Adipocyte (in vitro differentiated cells): ENCODE data around the gene DGUOK.
"Not testable (repeated sequence)": the region's sequence is repeated elsewhere in the genome, so short reads cannot be mapped to it uniquely, and the experiment has no call there.

ENCODE experiments used
- DNase-seq: peaks from one replicate; pipeline ENCODE4 v3.0.0-alpha.2; 2015; ENCODE audit warnings: low read depth
- H3K27me3 ChIP-seq: replicated peaks from 2 replicates; pipeline ENCODE4 v1.7.0; 2013; ENCODE audit warnings: mild to moderate bottlenecking, low read length, moderate library complexity; ENCODE audit not compliant: control insufficient read depth, insufficient read depth
- H3K36me3 ChIP-seq: 2 replicates; pipeline ENCODE4 v1.7.0; 2013; ENCODE audit warnings: low read length, mild to moderate bottlenecking, moderate library complexity; ENCODE audit not compliant: control insufficient read depth, insufficient read depth, severe bottlenecking
- H3K4me1 ChIP-seq: 2 replicates; pipeline ENCODE4 v1.7.0; 2013; ENCODE audit warnings: mild to moderate bottlenecking, low read length, moderate library complexity; ENCODE audit not compliant: control insufficient read depth, insufficient read depth
- H3K4me3 ChIP-seq: 2 replicates; pipeline ENCODE4 v1.7.0; 2013; ENCODE audit warnings: mild to moderate bottlenecking, low read length, moderate library complexity
- H3K9ac ChIP-seq: 2 replicates; pipeline ENCODE4 v1.7.0; 2013; ENCODE audit warnings: mild to moderate bottlenecking, low read length, moderate library complexity
- H3K9me3 ChIP-seq: 2 replicates; pipeline ENCODE4 v1.7.0; 2013; ENCODE audit warnings: mild to moderate bottlenecking, low read length, moderate library complexity; ENCODE audit not compliant: control insufficient read depth

Gene DGUOK

DNA sequence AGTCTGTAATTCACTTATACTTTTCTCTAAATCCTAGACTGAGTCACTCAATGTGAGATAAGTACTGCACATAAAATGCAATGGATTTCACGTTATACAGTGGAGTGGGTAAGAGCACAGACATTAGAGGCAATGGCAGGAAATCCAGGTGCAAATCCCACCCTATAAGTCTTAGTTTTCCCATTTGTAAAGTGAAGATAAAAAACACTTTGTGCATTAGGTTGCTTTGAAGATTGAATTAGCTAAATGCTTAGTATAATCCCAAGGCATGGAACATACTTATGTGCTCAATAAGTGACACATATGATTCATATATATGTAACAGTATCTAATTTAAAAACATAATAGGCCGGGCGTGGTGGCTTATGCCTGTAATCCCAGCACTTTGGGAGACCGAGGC lies 23.4 kb upstream of the DGUOK start:
- Histone ChIP-seq H3K36me3 (no peaks in the 10 kb centered on the region), H3K9ac (no peak overlapping the region), H3K4me3 (no peak overlapping the region), H3K4me1 (peaks cover 5% of the 10 kb centered on the region), H3K9me3 (no peaks in the 10 kb centered on the region), H3K27me3 (peaks cover 42% of the 10 kb centered on the region)
- DNase-seq: no peak

- not testable (repeated sequence) for H3K4me1 ChIP-seq, H3K36me3 ChIP-seq, H3K9ac ChIP-seq, H3K4me3 ChIP-seq, H3K9me3 ChIP-seq, DNase-seq
- H3K27me3 ChIP-seq: peaks cover 45% of the 10 kb centered on the region
Observed at GRCh38 chr2:73903949-73904613, 22.6 kb upstream of the DGUOK start.

GRCh38 chr2:73904952-73905351 lies 21.7 kb upstream of the DGUOK start:
- Histone ChIP-seq H3K27me3 (peaks cover 41% of the 10 kb centered on the region), H3K4me1 (peaks cover 5% of the 10 kb centered on the region), H3K9ac (no peak overlapping the region), H3K4me3 (no peak overlapping the region), H3K36me3 (no peaks in the 10 kb centered on the region), H3K9me3 (no peaks in the 10 kb centered on the region)
- no peak for DNase-seq

GRCh38 chr2:73906847-73907505 lies 19.7 kb upstream of the DGUOK start:
- no peak for DNase-seq
- peaks cover 5% of the 10 kb centered on the region for H3K4me1 ChIP-seq
- peaks cover 22% of the 10 kb centered on the region for H3K27me3 ChIP-seq
- no peaks in the 10 kb centered on the region for H3K9me3 ChIP-seq
- no peak overlapping the region for H3K9ac ChIP-seq
- no peak overlapping the region for H3K4me3 ChIP-seq
- no peaks in the 10 kb centered on the region for H3K36me3 ChIP-seq

- Histone ChIP-seq H3K27me3 (peaks cover 12% of the 10 kb centered on the region), H3K36me3 (no peaks in the 10 kb centered on the region)
- DNase-seq: peak; percentile 37
Observed at GRCh38 chr2:73907840-73908452, 18.7 kb upstream of the DGUOK start.

GRCh38 chr2:73908689-73909652 lies 17.7 kb upstream of the DGUOK start:
- Histone ChIP-seq H3K36me3 (no peaks in the 10 kb centered on the region), H3K9me3 (no peaks in the 10 kb centered on the region), H3K4me1 (peaks cover 5% of the 10 kb centered on the region), H3K9ac (no peak overlapping the region), H3K27me3 (peaks cover 17% of the 10 kb centered on the region), H3K4me3 (no peak overlapping the region)
- DNase-seq: no peak

More at GRCh38 chr2:73907840-73908452, 18.7 kb upstream of the DGUOK start:
- Histone ChIP-seq H3K4me1 (peaks cover 5% of the 10 kb centered on the region), H3K9me3 (no peaks in the 10 kb centered on the region), H3K4me3 (no peak overlapping the region), H3K9ac (no peak overlapping the region)

GRCh38 chr2:73910873-73911547 lies 15.7 kb upstream of the DGUOK start:
- Histone ChIP-seq H3K36me3 (no peaks in the 10 kb centered on the region), H3K27me3 (peaks cover 22% of the 10 kb centered on the region), H3K4me3 (no peak overlapping the region), H3K9me3 (no peaks in the 10 kb centered on the region), H3K9ac (no peak overlapping the region), H3K4me1 (peaks cover 5% of the 10 kb centered on the region)
- no peak for DNase-seq

DNA sequence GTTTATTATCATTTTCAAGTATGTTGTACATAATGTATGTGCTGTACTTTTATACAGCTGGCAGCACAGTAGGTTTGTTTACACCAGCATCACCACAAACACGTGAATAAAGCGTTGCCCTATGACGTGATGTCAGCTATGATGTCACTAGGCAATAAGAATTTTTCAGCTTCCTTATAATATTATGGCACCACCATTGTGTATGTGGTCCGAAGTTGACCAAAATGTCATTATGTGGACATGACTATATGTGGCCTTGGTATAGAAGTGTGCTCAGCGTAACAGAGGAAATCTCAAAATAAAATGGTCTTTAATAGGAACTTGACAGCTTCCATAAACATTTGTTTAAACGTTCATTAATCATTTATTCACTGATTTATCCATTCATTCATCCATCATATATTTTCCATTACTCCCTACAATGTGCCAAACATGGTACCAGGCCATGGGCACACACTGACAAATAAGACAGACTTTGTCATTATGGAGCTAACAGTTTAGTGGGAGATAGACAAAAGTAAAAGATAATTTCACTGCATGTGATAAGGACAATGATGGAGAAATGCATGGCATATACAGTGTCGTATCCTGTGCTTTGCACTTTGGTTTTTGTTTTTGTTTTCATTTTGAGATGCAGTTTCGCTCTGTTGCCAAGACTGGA lies 15.0 kb upstream of the DGUOK start:
- peaks cover 5% of the 10 kb centered on the region for H3K4me1 ChIP-seq
- H3K9ac ChIP-seq: no peak overlapping the region

GRCh38 chr2:73913414-73914054 lies 13.1 kb upstream of the DGUOK start:
- peaks cover 40% of the 10 kb centered on the region for H3K27me3 ChIP-seq
- H3K9me3 ChIP-seq: peaks cover under 1% of the 10 kb centered on the region
- H3K4me3 ChIP-seq: no peak overlapping the region
- H3K9ac ChIP-seq: no peak overlapping the region
- DNase-seq: no peak
- H3K4me1 ChIP-seq: no peaks in the 10 kb centered on the region
- no peaks in the 10 kb centered on the region for H3K36me3 ChIP-seq

More for the DNA sequence above, 15.0 kb upstream of the DGUOK start:
- Histone ChIP-seq H3K27me3 (peaks cover 27% of the 10 kb centered on the region), H3K36me3 (no peaks in the 10 kb centered on the region), H3K4me3 (no peak overlapping the region), H3K9me3 (no peaks in the 10 kb centered on the region)
- DNase-seq: no peak

GRCh38 chr2:73914667-73915066 lies 12.0 kb upstream of the DGUOK start:
- no peaks in the 10 kb centered on the region for H3K36me3 ChIP-seq
- H3K4me1 ChIP-seq: no peaks in the 10 kb centered on the region
- no peak for DNase-seq
- H3K9me3 ChIP-seq: peaks cover 6% of the 10 kb centered on the region
- peaks cover 43% of the 10 kb centered on the region for H3K27me3 ChIP-seq
- no peak overlapping the region for H3K4me3 ChIP-seq
- H3K9ac ChIP-seq: no peak overlapping the region
